ENCODE results near the gene XAB2. TPM values are rescaled to one million over a fixed set of nuclear protein-coding genes. Genes with fewer than 3 reads are reported as not detected.
A peak's percentile ranks its signal among the peaks of the same experiment; 100 is the strongest.

The XAB2 gene
- total RNA-seq, 3 donors from 2014 or later: 64.6 to 76.1 (median 67.2) TPM

DNA sequence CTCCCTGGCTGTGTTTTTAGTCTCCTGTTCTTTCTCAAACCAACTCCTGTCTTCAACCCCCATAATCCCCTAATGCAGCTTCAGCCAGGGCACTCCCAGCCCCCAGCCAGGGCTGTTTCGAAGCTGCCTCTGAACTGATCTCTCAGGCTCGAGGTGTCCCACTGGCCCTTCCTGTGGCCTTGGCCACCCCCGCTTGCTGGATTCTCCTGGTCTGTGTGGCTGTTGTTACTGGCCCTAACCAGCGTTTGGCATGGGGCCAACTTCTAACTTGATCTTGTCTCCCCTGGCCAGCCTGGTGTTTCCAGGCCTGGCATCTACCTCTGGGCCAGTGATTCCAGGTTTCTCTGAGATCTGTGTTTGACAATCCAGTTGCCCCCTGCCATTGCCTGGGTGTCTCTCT is 11.0 kb downstream of the XAB2 start:
- H3K4me3 Mint-ChIP-seq: no peak overlapping the region
- no peaks in the 10 kb centered on the region for H3K9me3 Mint-ChIP-seq
- H3K27me3 Mint-ChIP-seq (ENCODE audit: low read depth): no peaks in the 10 kb centered on the region
- peaks cover 21% of the 10 kb centered on the region for H3K36me3 Mint-ChIP-seq (ENCODE audit: insufficient read depth)
- H3K4me1 Mint-ChIP-seq (ENCODE audit: low read depth): no peaks in the 10 kb centered on the region
- ATAC-seq (no peak), DNase-seq (no peak)

DNA sequence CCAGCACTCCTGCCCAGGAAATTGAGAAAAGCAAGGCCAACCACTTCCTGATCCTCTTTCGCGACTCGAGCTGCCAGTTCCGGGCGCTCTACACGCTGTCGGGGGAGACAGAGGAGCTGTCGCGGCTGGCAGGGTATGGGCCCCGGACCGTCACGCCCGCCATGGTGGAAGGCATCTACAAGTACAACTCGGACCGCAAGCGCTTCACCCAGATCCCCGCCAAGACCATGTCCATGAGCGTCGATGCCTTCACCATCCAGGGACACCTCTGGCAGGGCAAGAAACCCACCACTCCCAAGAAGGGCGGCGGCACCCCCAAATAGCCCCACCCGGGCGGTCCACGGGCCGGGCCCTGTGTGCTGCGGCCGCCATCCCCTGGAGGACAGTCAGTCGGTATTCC is 11.6 kb downstream of the XAB2 start:
- Mint-ChIP-seq H3K27me3 (ENCODE audit: low read depth) (no peaks in the 10 kb centered on the region), H3K36me3 (ENCODE audit: insufficient read depth) (peaks cover 16% of the 10 kb centered on the region), H3K4me3 (no peak overlapping the region), H3K9me3 (no peaks in the 10 kb centered on the region), H3K4me1 (ENCODE audit: low read depth) (no peaks in the 10 kb centered on the region)
- ATAC-seq (no peak), DNase-seq (no peak)

DNA sequence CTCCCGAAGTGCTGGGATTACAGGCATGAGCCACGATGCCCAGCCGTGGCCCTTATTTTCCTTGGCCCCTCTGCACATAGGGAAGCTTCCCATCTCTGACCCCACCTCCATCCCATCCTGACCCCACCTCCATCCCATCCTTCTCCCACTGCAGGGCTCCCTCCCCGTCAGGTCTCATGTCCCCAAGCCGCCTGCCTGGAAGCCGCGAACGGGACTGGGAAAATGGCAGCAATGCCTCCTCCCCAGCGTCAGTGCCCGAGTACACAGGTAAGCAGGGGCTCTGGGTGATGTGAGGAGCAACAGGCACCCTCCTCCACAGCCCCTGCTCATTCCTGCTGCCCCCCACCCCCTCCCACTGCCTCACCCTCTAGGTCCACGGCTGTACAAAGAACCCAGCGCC is 12.2 kb downstream of the XAB2 start:
- H3K4me1 Mint-ChIP-seq (ENCODE audit: low read depth): no peaks in the 10 kb centered on the region
- no peak for ATAC-seq
- H3K36me3 Mint-ChIP-seq (ENCODE audit: insufficient read depth): peaks cover 15% of the 10 kb centered on the region
- no peaks in the 10 kb centered on the region for H3K9me3 Mint-ChIP-seq
- H3K27me3 Mint-ChIP-seq (ENCODE audit: low read depth): no peaks in the 10 kb centered on the region
- no peak overlapping the region for H3K4me3 Mint-ChIP-seq
- no peak for DNase-seq

DNA sequence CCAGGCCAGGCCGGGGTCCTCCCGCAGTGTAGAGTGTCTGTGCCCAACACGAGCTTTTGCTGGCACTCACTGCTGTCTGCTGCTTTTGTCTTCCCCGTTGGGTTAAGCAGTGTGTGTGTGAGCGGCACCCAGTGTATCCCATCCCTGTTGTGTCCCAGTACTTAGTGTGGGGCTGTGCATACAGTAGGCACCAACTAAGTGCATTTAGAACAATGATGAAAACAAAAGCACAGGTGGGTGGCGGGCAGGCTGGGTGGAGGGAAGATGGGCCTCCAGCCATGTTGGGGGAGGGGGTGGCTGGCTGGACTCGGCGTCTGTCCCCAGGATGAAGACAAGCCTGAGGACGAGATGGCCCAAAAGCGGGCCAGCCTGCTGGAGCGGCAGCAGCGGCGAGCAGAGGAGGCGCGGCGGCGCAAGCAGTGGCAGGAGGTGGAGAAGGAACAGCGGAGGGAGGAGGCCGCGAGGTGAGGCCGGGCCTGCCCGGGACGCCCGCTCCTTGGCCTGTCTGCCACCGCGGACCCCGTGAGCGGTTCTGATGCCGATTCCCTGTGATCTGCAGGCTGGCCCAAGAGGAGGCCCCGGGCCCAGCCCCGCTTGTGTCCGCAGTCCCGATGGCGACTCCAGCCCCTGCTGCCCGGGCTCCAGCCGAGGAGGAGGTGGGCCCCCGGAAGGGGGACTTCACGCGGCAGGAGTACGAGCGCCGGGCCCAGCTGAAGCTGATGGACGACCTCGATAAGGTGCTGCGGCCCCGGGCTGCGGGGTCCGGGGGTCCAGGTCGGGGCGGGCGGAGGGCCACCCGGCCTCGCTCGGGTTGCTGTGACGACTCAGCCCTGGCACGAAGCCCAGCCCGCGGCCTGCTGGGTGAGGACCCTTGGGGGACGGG is 14.2 kb downstream of the XAB2 start:
- Mint-ChIP-seq H3K36me3 (ENCODE audit: insufficient read depth) (peaks cover 8% of the 10 kb centered on the region), H3K4me1 (ENCODE audit: low read depth) (no peaks in the 10 kb centered on the region), H3K27me3 (ENCODE audit: low read depth) (no peaks in the 10 kb centered on the region), H3K9me3 (no peaks in the 10 kb centered on the region), H3K4me3 (no peak overlapping the region)
- ATAC-seq (no peak), DNase-seq (no peak)

DNA sequence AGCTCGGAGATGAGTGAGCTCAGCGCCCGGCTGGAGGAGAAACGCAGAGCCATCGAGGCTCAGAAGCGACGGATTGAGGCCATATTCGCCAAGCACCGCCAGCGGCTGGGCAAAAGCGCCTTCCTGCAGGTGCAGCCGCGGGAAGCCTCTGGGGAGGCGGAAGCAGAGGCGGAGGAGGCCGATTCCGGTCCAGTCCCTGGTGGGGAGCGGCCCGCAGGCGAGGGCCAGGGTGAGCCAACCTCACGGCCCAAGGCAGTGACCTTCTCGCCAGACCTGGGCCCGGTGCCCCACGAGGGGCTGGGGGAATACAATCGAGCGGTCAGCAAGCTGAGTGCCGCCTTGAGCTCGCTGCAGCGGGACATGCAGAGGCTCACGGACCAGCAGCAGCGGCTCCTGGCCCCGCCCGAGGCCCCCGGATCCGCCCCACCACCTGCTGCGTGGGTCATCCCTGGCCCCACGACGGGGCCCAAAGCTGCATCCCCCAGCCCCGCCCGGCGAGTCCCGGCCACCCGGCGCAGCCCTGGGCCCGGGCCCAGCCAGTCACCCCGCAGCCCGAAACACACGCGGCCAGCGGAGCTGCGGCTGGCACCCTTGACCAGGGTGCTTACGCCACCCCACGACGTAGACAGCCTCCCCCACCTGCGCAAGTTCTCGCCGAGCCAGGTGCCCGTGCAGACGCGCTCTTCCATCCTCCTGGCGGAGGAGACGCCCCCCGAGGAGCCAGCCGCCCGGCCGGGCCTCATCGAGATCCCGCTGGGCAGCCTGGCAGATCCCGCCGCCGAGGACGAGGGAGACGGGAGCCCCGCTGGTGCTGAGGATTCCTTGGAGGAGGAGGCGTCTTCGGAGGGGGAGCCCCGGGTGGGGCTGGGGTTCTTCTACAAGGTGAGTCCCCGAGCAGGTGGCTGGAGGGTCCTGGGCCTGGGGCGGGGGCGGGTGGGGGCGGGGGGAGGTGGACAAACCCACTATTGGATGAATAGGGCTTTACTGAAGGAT is 16.8 kb downstream of the XAB2 start:
- ATAC-seq (no peak), DNase-seq (no peak)
- no peak overlapping the region for H3K4me3 Mint-ChIP-seq

DNA sequence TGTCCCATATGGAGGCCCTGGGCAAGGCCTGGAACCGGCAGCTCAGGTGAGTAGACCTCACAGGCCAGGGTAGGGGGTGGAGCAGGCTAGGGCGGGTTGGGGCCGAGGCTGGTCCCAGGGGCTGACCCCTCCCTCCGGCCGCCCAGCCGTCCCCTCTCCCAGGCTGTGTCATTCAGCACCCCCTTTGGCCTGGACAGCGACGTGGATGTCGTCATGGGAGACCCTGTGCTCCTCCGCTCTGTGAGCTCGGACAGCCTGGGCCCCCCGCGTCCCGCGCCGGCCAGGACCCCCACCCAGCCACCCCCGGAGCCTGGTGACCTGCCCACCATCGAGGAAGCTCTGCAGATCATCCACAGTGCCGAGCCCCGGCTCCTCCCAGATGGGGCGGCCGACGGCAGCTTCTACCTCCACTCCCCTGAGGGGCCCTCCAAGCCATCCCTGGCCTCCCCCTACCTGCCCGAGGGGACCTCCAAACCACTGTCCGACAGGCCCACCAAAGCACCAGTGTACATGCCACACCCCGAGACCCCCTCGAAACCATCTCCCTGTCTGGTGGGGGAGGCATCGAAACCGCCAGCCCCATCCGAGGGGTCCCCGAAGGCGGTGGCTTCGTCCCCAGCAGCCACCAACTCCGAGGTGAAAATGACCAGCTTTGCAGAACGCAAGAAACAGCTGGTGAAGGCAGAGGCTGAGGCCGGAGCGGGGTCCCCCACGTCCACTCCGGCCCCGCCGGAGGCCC is 17.6 kb downstream of the XAB2 start:
- no peak for DNase-seq
- Mint-ChIP-seq H3K27me3 (ENCODE audit: low read depth) (no peaks in the 10 kb centered on the region), H3K4me3 (no peak overlapping the region), H3K36me3 (ENCODE audit: insufficient read depth) (no peaks in the 10 kb centered on the region), H3K9me3 (no peaks in the 10 kb centered on the region), H3K4me1 (ENCODE audit: low read depth) (no peaks in the 10 kb centered on the region)
- ATAC-seq: no peak

More for the DNA sequence above, 16.8 kb downstream of the XAB2 start:
- H3K4me1 Mint-ChIP-seq (ENCODE audit: low read depth): no peaks in the 10 kb centered on the region
- H3K27me3 Mint-ChIP-seq (ENCODE audit: low read depth): no peaks in the 10 kb centered on the region
- no peaks in the 10 kb centered on the region for H3K9me3 Mint-ChIP-seq
- H3K36me3 Mint-ChIP-seq (ENCODE audit: insufficient read depth): no peaks in the 10 kb centered on the region

DNA sequence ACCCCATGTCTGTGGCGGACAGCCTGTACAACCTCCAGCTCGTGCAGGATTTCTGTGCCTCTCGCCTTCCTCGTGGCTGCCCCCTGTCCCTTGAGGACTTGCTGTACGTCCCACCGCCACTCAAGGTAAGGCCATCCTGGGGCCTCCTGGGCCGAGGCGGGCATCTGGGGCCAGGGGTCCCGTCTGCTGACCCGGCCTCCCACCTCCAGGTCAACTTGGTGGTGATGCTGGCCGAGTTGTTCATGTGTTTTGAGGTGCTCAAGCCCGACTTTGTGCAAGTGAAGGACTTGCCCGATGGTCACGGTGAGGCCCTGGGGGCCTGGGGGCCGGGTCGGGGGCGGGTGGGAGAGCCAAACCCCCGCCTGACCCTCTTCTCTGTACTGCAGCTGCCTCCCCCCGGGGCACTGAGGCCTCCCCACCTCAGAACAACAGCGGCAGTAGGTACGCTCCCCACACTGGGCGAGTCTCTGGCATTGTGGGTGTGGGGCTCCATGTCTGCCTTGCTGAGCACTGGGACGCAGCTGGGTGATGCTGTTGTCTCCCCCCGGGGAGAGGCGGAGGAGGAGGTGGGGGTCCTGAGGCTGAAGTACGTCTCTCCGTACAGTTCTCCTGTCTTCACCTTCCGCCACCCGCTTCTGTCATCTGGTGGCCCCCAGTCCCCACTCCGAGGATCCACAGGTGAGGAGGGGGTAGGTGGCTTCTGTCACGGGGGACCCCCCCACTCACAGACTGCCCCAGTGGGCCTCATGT is 18.7 kb downstream of the XAB2 start:
- Mint-ChIP-seq H3K36me3 (ENCODE audit: insufficient read depth) (no peaks in the 10 kb centered on the region), H3K4me1 (ENCODE audit: low read depth) (no peaks in the 10 kb centered on the region), H3K4me3 (no peak overlapping the region), H3K27me3 (ENCODE audit: low read depth) (no peaks in the 10 kb centered on the region), H3K9me3 (no peaks in the 10 kb centered on the region)
- ATAC-seq (no peak), DNase-seq (no peak)

DNA sequence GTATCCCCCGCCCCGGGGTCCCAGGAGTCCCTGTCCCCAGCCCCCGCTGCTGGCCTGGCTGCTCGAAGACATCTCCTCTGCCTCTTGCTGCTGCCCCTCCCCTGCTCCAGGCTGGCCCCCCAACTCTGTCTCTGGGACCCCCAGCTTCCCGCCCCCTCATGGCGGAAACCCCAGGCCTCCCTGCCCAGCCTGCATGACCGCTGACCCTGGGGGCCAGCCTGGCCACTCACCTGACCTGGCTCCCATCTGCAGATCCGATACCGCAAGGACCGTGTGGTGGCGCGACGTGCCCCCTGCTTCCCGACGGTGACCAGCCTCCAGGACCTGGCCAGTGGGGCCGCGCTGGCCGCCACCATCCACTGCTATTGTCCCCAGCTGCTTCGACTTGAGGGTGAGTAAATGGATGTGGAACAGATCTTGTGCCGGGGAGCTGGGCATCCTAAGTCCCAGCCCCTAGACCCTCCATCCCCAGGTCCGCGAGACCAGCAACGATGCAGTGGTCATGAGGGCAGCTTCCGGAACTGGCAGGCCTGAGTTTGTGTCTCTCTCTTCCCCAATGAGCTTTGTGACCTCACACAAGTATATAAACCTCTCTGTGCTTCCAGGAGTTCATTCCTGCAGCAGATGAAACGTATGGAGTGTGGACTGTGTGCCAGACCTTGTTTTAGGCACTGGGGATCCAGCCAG is 21.3 kb downstream of the XAB2 start:
- Mint-ChIP-seq H3K27me3 (ENCODE audit: low read depth) (peaks cover 8% of the 10 kb centered on the region), H3K4me3 (no peak overlapping the region), H3K36me3 (ENCODE audit: insufficient read depth) (no peaks in the 10 kb centered on the region), H3K4me1 (ENCODE audit: low read depth) (no peaks in the 10 kb centered on the region), H3K9me3 (no peaks in the 10 kb centered on the region)
- ATAC-seq: no peak
- DNase-seq: no peak

DNA sequence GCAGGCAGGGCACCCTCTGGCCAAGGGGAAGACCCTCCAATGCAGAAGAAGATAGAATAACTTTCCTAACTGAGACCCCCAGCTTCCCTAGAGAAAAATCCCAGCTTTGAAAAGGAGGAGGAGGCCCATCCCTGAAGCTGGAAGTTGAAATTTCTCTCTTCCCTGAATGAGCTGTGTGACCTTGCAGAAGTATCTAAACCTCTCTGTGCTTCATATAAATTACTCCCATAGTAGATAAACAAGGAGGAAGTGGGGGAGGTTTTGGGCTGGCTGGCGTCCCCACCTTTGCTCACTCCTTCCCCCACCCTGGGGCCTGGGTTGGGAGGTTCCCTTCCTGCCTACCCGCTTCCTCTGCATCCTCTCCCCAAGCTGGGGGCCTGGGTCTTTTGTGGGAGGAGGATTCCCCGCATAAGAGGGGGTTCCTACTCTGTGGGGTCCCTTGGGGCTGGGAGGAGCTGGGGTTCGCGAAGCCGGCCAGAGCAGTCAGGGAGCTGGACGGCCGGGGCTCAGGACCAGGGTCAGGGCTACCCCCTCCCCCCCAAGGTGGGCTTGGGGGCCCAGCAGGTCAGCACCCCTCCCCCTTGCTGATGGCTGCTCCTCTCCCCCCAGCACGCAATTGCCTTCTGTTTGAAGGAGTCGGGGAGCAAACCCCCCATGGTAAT is 22.0 kb downstream of the XAB2 start:
- Mint-ChIP-seq H3K27me3 (ENCODE audit: low read depth) (peaks cover 9% of the 10 kb centered on the region), H3K36me3 (ENCODE audit: insufficient read depth) (no peaks in the 10 kb centered on the region), H3K4me1 (ENCODE audit: low read depth) (no peaks in the 10 kb centered on the region), H3K9me3 (no peaks in the 10 kb centered on the region), H3K4me3 (no peak overlapping the region)
- no peak for ATAC-seq
- DNase-seq: no peak

DNA sequence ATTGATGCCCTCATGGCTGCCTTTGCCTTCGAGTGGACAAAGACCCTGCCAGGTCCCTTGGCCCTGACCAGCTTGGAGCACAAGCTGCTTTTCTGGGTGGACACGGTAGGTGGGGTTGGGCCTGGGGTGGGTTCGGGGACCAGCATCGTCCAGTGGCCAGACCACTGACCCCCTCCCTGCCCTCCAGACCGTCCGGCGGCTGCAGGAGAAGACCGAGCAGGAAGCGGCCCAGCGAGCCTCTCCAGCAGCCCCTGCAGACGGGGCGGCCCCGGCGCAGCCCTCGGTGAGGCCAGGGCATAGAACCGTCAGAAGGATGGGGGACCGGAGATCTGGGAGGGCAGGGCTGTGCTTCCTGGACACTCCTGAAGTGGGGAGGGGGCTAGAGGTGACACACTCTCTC is 23.1 kb downstream of the XAB2 start:
- H3K27me3 Mint-ChIP-seq (ENCODE audit: low read depth): peaks cover 13% of the 10 kb centered on the region
- ATAC-seq: no peak
- H3K4me3 Mint-ChIP-seq: no peak overlapping the region
- H3K4me1 Mint-ChIP-seq (ENCODE audit: low read depth): no peaks in the 10 kb centered on the region
- no peaks in the 10 kb centered on the region for H3K9me3 Mint-ChIP-seq
- DNase-seq: no peak
- H3K36me3 Mint-ChIP-seq (ENCODE audit: insufficient read depth): no peaks in the 10 kb centered on the region

DNA sequence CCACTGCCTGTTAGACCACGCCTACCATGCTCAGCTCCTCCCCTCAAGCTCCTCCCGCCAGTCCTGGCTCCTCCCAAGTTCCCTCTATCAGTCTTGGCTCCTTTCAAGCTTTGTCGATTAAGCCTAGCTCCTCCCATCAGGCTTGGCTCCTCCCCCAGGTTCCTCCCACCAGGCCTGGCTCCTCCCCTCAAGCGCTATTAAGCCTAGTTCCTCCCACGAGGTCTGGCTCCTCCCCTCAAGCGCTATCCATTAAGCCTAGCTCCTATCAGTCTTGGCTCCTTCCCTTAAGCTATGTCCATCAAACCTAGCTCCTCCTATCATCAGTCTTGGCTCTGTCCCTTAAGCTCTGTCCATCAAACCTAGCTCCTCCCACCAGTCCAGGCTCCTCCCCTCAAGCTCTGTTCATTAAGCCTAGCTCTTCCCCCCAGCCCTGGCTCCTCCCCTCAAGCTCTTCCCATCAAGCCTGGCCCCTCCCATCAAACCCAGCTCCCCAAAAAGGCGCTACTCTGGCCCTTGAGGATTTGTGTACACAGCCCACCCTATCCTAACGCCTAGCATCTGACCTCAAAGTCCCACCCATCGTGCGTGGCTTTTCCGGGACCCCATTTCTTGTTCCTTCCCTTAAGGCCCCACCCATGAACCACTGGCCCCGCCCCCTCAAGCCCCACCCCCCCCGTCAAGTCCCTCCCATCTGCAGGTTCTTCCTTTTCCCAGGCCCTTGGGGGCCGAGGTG is 23.7 kb downstream of the XAB2 start:
- Mint-ChIP-seq H3K4me1 (ENCODE audit: low read depth) (no peaks in the 10 kb centered on the region), H3K27me3 (ENCODE audit: low read depth) (peaks cover 15% of the 10 kb centered on the region), H3K9me3 (no peaks in the 10 kb centered on the region), H3K36me3 (ENCODE audit: insufficient read depth) (no peaks in the 10 kb centered on the region), H3K4me3 (no peak overlapping the region)
- peak; percentile 74 for ATAC-seq
- DNase-seq: no peak

DNA sequence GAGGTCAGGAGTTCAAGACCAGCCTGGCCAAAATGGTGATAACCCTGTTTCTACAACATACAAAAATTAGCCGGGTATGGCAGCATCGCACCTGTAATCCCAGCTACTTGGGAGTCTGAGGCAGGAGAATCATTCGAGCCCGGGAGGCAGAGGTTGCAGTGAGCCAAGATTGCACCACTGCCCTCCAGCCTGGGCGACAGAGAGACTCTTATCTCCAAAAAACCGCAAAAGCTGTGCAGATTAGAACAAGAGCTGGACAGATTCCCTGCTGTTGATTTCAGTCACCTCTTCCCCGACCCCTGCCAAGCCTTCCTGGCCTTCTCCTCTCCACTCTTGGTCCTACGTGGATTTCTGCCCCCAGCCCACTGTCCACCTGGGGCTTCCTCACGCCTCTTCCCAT is 25.4 kb downstream of the XAB2 start:
- DNase-seq: no peak
- no peaks in the 10 kb centered on the region for H3K4me1 Mint-ChIP-seq (ENCODE audit: low read depth)
- no peaks in the 10 kb centered on the region for H3K36me3 Mint-ChIP-seq (ENCODE audit: insufficient read depth)
- ATAC-seq: no peak
- no peaks in the 10 kb centered on the region for H3K9me3 Mint-ChIP-seq
- no peak overlapping the region for H3K4me3 Mint-ChIP-seq
- H3K27me3 Mint-ChIP-seq (ENCODE audit: low read depth): peaks cover 16% of the 10 kb centered on the region

Data from activated T-cell treated with anti-CD3 and anti-CD28 coated beads, Interleukin-2, amount 50 U/mL, for 4 hours (primary cell).